Endothelial cell (in vitro differentiated cells): ENCODE measurements around the gene ADAMTS15. TPM values are rescaled to one million over a fixed set of nuclear protein-coding genes. Genes with fewer than 3 reads are reported as not detected.

Source experiments
- DNase-seq: peaks from one replicate; pipeline ENCODE4 v3.0.0; 2021; ENCODE audit warnings: low spot score
- H3K27ac Mint-ChIP-seq: one replicate; pipeline ENCODE4 v1.8.0; 2021; ENCODE audit warnings: mixed read lengths, inconsistent platforms; ENCODE audit not compliant: unreplicated experiment
- H3K27me3 Mint-ChIP-seq: one replicate; pipeline ENCODE4 v1.8.0; 2021; ENCODE audit warnings: mild to moderate bottlenecking, moderate library complexity, mixed read lengths, inconsistent platforms; ENCODE audit not compliant: unreplicated experiment
- H3K36me3 Mint-ChIP-seq: one replicate; pipeline ENCODE4 v1.8.0; 2021; ENCODE audit warnings: mild to moderate bottlenecking, low read depth, mixed read lengths, inconsistent platforms; ENCODE audit not compliant: unreplicated experiment
- H3K4me1 Mint-ChIP-seq: one replicate; pipeline ENCODE4 v1.8.0; 2021; ENCODE audit warnings: mild to moderate bottlenecking, mixed read lengths, inconsistent platforms; ENCODE audit not compliant: unreplicated experiment
- H3K4me3 Mint-ChIP-seq: one replicate; pipeline ENCODE4 v1.8.0; 2021; ENCODE audit warnings: mild to moderate bottlenecking, mixed read lengths, inconsistent platforms; ENCODE audit not compliant: unreplicated experiment
- H3K9me3 Mint-ChIP-seq: one replicate; pipeline ENCODE4 v1.8.0; 2021; ENCODE audit warnings: mixed read lengths, inconsistent platforms; ENCODE audit not compliant: unreplicated experiment
- total RNA-seq: library from RNA; stranded (reverse); fragmentation: NEBNext Ultra II Directional; extraction: Animal tissue kit (Norgen Biotek cat#: 25700); gene quantifications from one replicate; pipeline ENCODE4 v1.2.1, GENCODE V29; 2021; ENCODE audit not compliant: unreplicated experiment
- TF ChIP-seq, protein P1 (sequence below): fragments of 200-600 bp; sonication (generic); IDR thresholded peaks from one replicate; pipeline ENCODE4 v1.5.0; 2021; ENCODE audit warnings: antibody characterized with exemption; ENCODE audit not compliant: unreplicated experiment

ADAMTS15 gene
- total RNA-seq, 1 donor from 2014 or later: 4.9 TPM

DNA sequence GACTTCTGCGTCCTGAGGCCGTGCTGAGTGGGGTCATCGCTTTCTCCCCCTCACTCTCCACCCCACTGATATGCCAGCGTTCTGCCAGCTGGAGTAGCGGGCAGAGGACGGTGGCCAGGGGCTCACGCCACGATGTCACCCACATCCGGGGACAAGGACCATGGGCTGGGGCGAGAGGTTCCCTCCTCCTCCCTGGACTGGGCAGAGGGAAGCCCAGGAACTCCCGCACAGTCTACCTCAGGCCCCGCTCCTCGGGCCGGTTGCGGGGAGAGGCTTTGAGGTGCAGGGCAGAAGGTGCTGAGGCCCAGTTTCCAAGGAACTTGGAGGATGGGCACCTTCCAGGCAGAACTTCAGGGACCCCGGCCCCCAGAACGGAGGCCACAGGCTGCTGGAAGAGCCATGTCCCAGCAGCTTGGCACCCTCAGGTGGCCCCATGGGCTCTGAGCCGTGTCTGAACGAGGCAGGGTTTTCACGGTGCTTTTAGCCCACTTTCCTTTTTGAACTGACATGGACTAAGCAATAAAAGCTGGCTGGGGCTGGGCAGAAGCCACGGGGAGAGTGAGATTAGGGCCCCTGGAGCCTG lies 25.4 kb downstream of the ADAMTS15 start:
- DNase-seq: no peak
- Mint-ChIP-seq H3K4me3 (no peak overlapping the region), H3K9me3 (no peaks in the 10 kb centered on the region), H3K27me3 (peaks cover 9% of the 10 kb centered on the region), H3K4me1 (peaks cover 12% of the 10 kb centered on the region), H3K27ac (no peak overlapping the region), H3K36me3 (peaks cover 4% of the 10 kb centered on the region)
- TF ChIP-seq, protein P1, sequence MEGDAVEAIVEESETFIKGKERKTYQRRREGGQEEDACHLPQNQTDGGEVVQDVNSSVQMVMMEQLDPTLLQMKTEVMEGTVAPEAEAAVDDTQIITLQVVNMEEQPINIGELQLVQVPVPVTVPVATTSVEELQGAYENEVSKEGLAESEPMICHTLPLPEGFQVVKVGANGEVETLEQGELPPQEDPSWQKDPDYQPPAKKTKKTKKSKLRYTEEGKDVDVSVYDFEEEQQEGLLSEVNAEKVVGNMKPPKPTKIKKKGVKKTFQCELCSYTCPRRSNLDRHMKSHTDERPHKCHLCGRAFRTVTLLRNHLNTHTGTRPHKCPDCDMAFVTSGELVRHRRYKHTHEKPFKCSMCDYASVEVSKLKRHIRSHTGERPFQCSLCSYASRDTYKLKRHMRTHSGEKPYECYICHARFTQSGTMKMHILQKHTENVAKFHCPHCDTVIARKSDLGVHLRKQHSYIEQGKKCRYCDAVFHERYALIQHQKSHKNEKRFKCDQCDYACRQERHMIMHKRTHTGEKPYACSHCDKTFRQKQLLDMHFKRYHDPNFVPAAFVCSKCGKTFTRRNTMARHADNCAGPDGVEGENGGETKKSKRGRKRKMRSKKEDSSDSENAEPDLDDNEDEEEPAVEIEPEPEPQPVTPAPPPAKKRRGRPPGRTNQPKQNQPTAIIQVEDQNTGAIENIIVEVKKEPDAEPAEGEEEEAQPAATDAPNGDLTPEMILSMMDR: no peak

DNA sequence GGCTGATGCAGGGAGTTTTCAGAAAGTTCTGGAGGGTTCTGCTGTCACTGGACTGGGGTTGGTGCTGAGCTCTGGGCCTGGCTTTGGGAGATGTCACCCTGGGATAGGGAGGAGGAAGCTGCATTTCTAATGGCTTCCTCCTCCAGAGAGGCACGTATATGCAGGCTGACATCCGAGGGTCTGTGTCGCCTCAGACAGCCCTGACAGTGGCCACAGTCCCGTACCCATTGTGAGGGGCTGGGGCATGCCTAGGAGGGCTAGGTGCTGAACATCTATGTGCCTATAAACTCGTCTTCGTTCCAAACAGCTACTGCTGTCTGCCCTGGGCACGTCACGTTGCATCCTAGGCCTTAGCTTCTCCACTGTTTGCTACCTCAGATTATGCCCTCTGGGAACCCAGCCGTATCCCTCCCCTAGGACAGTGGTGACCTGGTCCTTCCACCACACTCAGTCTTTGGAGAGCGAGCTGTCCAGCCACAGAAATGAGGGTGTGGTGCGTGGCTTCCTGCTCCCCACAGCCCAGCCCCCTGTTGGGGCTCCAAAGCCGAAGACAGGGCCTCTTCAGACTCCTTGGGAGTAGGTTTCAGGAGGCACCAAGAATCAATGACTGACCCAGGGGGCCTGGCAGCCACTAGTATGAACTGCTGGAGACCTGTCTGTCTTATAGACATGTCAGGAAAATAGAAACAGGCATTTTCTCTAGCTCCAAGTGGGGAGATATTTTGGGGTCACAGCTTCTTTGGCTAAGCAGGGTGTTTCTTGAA lies 26.4 kb downstream of the ADAMTS15 start:
- peaks cover 9% of the 10 kb centered on the region for H3K27me3 Mint-ChIP-seq
- no peak for DNase-seq
- H3K4me3 Mint-ChIP-seq: peak overlapping the region; percentile 12
- H3K36me3 Mint-ChIP-seq: peaks cover 4% of the 10 kb centered on the region
- no peak overlapping the region for H3K27ac Mint-ChIP-seq
- TF ChIP-seq, protein P1: no peak
- H3K9me3 Mint-ChIP-seq: no peaks in the 10 kb centered on the region
- peaks cover 12% of the 10 kb centered on the region for H3K4me1 Mint-ChIP-seq

DNA sequence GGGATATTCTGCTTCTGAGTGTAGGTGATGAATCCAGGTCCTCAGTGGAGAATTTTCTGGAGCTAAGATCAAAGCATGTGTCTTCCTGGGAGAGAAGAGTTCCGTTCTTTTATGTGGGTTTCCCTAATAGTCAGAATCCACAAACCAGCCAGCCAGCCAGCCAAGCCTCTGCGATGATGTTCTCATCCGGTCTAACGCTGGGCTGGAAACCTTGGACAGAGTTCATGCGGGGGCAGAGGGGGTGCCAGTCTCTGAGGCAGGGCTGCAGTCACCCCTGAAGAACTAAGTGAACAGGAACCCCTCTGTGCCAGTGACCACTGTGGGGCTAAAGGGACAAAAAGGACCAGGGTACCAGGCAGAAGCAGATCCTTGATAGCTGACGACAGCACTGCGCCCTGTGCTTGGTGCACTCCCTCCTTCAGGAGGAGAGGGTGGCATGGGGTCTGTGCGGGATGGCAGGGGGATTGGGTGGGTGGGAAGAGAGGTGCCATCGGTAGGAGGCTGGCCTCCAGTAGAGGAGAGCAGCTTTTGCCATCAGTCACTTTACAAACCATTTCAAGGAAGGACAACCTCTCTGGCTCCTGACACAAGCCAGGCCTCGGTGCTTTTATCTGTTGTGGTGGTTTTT lies 27.1 kb downstream of the ADAMTS15 start:
- TF ChIP-seq, protein P1: no peak
- Mint-ChIP-seq H3K4me3 (peak overlapping the region; percentile 12), H3K36me3 (peaks cover 4% of the 10 kb centered on the region), H3K27me3 (peaks cover 9% of the 10 kb centered on the region), H3K27ac (no peak overlapping the region), H3K4me1 (peaks cover 12% of the 10 kb centered on the region), H3K9me3 (no peaks in the 10 kb centered on the region)
- no peak for DNase-seq

DNA sequence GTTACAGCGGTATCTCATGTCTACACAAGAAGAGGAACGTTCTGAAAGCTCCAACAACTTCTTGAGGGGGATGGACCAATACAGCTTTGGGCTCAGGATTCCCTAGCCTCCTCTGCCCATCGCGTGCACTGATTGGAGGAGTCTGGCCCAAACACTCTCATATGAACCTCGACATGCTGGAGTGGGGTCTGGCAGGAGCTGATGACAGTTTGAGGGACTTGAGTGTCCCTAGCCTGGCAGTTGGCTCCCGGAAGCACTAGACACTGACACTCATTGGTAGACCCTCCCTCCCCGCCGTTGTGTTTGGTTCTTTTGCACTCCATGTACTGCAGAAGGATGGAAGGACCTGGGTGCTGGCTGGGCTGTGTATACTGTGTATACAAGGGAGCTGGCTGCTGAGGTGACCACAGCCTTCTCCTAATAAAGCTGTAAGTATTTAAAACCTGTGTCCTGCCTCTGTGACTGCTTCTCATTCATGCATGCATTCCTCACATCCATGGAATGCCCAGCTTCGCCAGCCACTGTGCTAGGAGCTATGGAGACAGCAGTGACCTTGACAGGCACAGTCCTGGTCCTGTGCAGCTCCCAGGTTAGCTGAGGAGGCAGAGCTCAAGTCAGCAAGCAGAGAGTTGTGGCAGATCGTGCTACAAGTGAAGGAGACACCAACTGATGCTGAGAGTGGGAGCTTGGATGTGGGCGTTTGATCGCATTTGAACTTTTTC lies 27.9 kb downstream of the ADAMTS15 start:
- Mint-ChIP-seq H3K4me3 (no peak overlapping the region), H3K27me3 (peaks cover 9% of the 10 kb centered on the region), H3K36me3 (peaks cover 4% of the 10 kb centered on the region), H3K9me3 (no peaks in the 10 kb centered on the region), H3K27ac (peak overlapping the region; percentile 66), H3K4me1 (peaks cover 12% of the 10 kb centered on the region)
- TF ChIP-seq, protein P1: no peak
- no peak for DNase-seq
